Heart left ventricle (tissue), 16 donors: ENCODE results near the gene TMEM145. TPM values are rescaled to one million over a fixed set of nuclear protein-coding genes. Genes with fewer than 3 reads are reported as not detected.

ENCODE experiments used
- ATAC-seq, 4 donors: fragments of 200-7000 bp; cut with Tn5 transposase; one replicate each; pipeline ENCODE4 v1.9.1; 2020 to 2022; ENCODE audit warnings: moderate library complexity in 4 of 4, mild to moderate bottlenecking in 3 of 4, moderate number of reproducible peaks in 1 of 4
- DNase-seq, 5 donors: peaks; one replicate each; pipeline ENCODE4 v3.0.0-alpha.2; 2020
- H3K27ac ChIP-seq, 12 donors: fragments of 200-600 bp; sonication (generic) in 4 of 12; one replicate each; pipeline versions ENCODE4 v1.5.0 to v1.8.0; 2016 to 2022; ENCODE audit warnings: mild to moderate bottlenecking in 2 of 12
- H3K27me3 ChIP-seq, 9 donors: fragments of 200-600 bp; sonication (generic) in 2 of 9; one replicate each; pipeline versions ENCODE4 v1.5.1 to v1.8.0; 2016 to 2022; ENCODE audit warnings: mild to moderate bottlenecking in 3 of 9
- H3K36me3 ChIP-seq, 9 donors: fragments of 200-600 bp; sonication (generic) in 2 of 9; one replicate each; pipeline versions ENCODE4 v1.5.0 to v1.8.0; 2018 to 2022; ENCODE audit warnings: mild to moderate bottlenecking in 2 of 9
- H3K4me1 ChIP-seq, 12 donors: fragments of 200-600 bp; sonication (generic) in 4 of 12; one replicate each; pipeline versions ENCODE4 v1.5.0 to v1.8.0; 2016 to 2022; ENCODE audit warnings: mild to moderate bottlenecking in 3 of 12
- H3K4me3 ChIP-seq, 12 donors: fragments of 200-600 bp; sonication (generic) in 4 of 12; one replicate each; pipeline versions ENCODE4 v1.5.0 to v1.8.0; 2017 to 2022; ENCODE audit warnings: mild to moderate bottlenecking in 9 of 12, moderate library complexity in 4 of 12
- H3K9me3 ChIP-seq, 12 donors: fragments of 200-600 bp; sonication (generic) in 4 of 12; one replicate each; pipeline versions ENCODE4 v1.5.0 to v1.8.0; 2016 to 2022; ENCODE audit warnings: mild to moderate bottlenecking in 1 of 12
- POLR2A ChIP-seq, 2 donors: fragments of 450-650 bp; IDR thresholded peaks; one replicate each; pipeline ENCODE4 v1.6.1; 2017; ENCODE audit warnings: antibody characterized with exemption in 2 of 2, mild to moderate bottlenecking in 2 of 2, moderate library complexity in 2 of 2
- WGBS, 4 donors: extraction: QIAGEN DNeasy Blood & Tissue Kit in 2 of 4; methylation state at CpG; one replicate each; pipeline versions ENCODE4 v1.1.5 to v1.1.7; 2013 to 2018; 5-methylcytosine and 5-hydroxymethylcytosine counted together
- intact Hi-C, 10 donors: fragments of 100-400 bp; cut with DNase I; formaldehyde crosslinking; loops; one replicate each; pipeline versions ENCODE4 v1.11.1 to v1.14.2; 2022
- polyA plus RNA-seq, 2 donors: library from polyadenylated mRNA; stranded (reverse); fragments of 200-250 nt; gene quantifications; one replicate each; pipeline ENCODE4 v1.2.3, GENCODE V29; 2013
- total RNA-seq, 9 donors: library from RNA; depleted of rRNA in 2 of 9; stranded (reverse); fragments of >200 nt in 2 of 9; fragmentation: NEBNext Ultra II Directional in 3 of 9; extraction: Animal tissue kit (Norgen Biotek cat#: 25700) in 3 of 9; gene quantifications; one replicate each; pipeline versions ENCODE4 v1.1.0 to v1.2.4, GENCODE V29; 2016 to 2023
- TF ChIP-seq, protein P1 (sequence below), 12 donors: fragments of 200-600 bp; sonication (generic) in 4 of 12; IDR thresholded peaks; one replicate each; pipeline versions ENCODE4 v1.5.0 to v1.8.0; 2018 to 2022; ENCODE audit warnings: antibody characterized with exemption in 12 of 12, mild to moderate bottlenecking in 5 of 12
- donor health status: ischemic (EF 13 %, LVEDD 7.1; RV severe dilation, severe dysfunction).
- donor health status: healthy with polysubstance abuse.
- donor health status: DM: no; HTN: yes; CAD: no.
- donor health status: DM: no; HTN: no; CAD: no.
- donor health status: ischemic (EF 25% LVEDD 6.9; RV normal size, moderate dysfunction).
- donor health status: ischemic (EF 25% LVEDD 5.7; RV mildly dilated, moderate dysfunction).
- donor health status: healthy.
- donor health status: DM: yes; HTN: yes; CAD: no.
- donor health status: ischemic (EF 35%, LVEDD 5.7; RV mildly dilated, moderate dysfunction).
- donor health status: nonischemic (EF 11% LVEDD 7.7; RV severe dilation, severe dysfunction).
- donor health status: DM: yes; HTN: yes; CAD: no.
- donor health status: PGD.
- donor health status: ischemic (EF 29% LVEDD 5.4; RV normal size, mild dysfunction).
- donor health status: nonischemic (EF 23%, LVEDD 6.1; RV moderate dilation, normal function).

The TMEM145 gene
- total and polyA plus RNA-seq, 11 donors, result 0.11 to 0.27 (median 0.17) TPM; not detected in 7

DNA sequence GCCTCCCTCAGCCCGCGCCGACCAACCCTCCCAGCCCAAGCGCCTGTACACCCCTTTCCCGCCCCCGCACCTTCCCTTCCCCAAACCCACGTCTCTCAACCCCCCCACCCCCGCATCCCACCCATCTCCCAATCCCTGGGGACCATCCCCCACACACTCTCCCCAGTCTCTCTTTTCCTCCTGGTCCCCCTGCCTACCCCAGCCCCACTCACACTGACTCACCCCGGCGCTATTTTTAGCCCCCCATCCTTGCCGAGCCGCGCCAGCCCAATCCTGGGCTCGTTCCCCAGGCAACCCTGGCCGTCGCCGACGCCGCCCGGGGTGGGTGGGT lies 32.3 kb upstream of the TMEM145 start:
- TF ChIP-seq, protein P1, sequence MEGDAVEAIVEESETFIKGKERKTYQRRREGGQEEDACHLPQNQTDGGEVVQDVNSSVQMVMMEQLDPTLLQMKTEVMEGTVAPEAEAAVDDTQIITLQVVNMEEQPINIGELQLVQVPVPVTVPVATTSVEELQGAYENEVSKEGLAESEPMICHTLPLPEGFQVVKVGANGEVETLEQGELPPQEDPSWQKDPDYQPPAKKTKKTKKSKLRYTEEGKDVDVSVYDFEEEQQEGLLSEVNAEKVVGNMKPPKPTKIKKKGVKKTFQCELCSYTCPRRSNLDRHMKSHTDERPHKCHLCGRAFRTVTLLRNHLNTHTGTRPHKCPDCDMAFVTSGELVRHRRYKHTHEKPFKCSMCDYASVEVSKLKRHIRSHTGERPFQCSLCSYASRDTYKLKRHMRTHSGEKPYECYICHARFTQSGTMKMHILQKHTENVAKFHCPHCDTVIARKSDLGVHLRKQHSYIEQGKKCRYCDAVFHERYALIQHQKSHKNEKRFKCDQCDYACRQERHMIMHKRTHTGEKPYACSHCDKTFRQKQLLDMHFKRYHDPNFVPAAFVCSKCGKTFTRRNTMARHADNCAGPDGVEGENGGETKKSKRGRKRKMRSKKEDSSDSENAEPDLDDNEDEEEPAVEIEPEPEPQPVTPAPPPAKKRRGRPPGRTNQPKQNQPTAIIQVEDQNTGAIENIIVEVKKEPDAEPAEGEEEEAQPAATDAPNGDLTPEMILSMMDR (IDR thresholded peaks at IDR 0.05), result no peak
- TF ChIP-seq POLR2A (IDR thresholded peaks at IDR 0.05), result no peak
- Histone ChIP-seq H3K4me3 (peak overlapping the region; percentile 51 to 97 (median 78)), H3K27ac (peak overlapping the region; percentile 95 to 100 (median 96)), H3K4me1 (peaks cover 27 to 89% (median 77%) of the 10 kb centered on the region in 12 donors), H3K9me3 (no peaks in the 10 kb centered on the region), H3K27me3 (no peaks in the 10 kb centered on the region), H3K36me3 (peaks cover 0 to 7% (median 0%) of the 10 kb centered on the region in 9 donors)
- WGBS, 4 donors, result 0 to 1% (median 0%) methylated on average over 16 to 20 of the region's 20 CpGs
- ATAC-seq, result peak in 3 of 4 donors; percentile 24 to 44 (median 32)
- DNase-seq, result peak in 2 of 5 donors; percentile 75 to 80
- intact Hi-C loops, result loop anchor here in 3 of 10 donors (1.0 to 5.0 kb wide), 3 partner anchors 26 to 38 kb away; partner anchors contain the start of genes ERF (in 1 of the 3) and GSK3A (in 1 of the 3)

DNA sequence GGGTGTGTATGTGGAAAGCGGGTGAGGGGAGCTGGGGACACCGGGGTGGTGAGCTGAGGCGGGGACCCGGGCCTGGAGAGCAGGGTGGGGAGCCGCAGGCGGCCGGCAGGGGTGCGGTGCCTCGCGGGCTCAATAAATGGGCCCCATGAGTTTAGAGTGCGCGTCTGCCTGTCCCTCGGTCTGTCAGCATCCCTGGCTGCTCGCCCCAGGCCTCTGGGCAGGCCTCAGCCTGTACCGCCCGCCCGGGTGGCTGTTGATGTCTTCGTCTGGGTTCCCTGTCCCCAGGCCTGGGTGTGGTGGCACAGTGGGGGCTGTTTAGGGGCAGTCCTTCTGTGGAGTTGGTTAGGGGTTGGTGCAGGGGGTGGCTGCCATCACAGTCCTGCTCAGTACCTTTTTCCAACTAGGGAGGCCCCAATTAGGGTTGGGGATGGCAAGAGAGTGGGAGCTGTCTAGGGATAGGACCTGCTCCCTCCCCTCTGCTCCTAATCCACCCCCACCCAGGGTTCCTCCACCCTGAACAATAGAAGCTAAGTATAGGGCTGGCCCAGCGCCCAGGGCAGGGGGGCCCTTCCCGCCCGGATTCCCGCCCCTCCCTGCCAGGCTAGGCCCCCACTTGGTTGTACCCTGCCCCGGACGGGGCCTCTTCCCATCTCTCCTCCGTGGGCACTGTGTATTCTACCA lies 31.8 kb upstream of the TMEM145 start:
- peak in 1 of 2 donors; percentile 52 for TF ChIP-seq POLR2A (IDR thresholded peaks at IDR 0.05)
- TF ChIP-seq, protein P1 (IDR thresholded peaks at IDR 0.05), result peak in 1 of 12 donors; percentile 9
- H3K9me3 ChIP-seq, result no peaks in the 10 kb centered on the region
- H3K27me3 ChIP-seq, result no peaks in the 10 kb centered on the region
- peaks cover 0 to 4% (median 0%) of the 10 kb centered on the region in 9 donors for H3K36me3 ChIP-seq
- H3K4me3 ChIP-seq, result peak overlapping the region; percentile 51 to 97 (median 78)
- DNase-seq, result peak in 4 of 5 donors; percentile 76 to 88 (median 80)
- ATAC-seq, result peak; percentile 1 to 49 (median 4)
- WGBS, 4 donors, result 3 to 10% (median 4%) methylated on average over 4 to 25 of the region's 25 CpGs
- H3K4me1 ChIP-seq, result peaks cover 30 to 89% (median 77%) of the 10 kb centered on the region in 12 donors
- peak overlapping the region; percentile 95 to 100 (median 96) for H3K27ac ChIP-seq
- intact Hi-C loops, result loop anchor here in 3 of 10 donors (1.0 to 5.0 kb wide), 3 partner anchors 26 to 39 kb away; partner anchors contain the start of genes ERF (in 1 of the 3) and GSK3A (in 1 of the 3)

DNA sequence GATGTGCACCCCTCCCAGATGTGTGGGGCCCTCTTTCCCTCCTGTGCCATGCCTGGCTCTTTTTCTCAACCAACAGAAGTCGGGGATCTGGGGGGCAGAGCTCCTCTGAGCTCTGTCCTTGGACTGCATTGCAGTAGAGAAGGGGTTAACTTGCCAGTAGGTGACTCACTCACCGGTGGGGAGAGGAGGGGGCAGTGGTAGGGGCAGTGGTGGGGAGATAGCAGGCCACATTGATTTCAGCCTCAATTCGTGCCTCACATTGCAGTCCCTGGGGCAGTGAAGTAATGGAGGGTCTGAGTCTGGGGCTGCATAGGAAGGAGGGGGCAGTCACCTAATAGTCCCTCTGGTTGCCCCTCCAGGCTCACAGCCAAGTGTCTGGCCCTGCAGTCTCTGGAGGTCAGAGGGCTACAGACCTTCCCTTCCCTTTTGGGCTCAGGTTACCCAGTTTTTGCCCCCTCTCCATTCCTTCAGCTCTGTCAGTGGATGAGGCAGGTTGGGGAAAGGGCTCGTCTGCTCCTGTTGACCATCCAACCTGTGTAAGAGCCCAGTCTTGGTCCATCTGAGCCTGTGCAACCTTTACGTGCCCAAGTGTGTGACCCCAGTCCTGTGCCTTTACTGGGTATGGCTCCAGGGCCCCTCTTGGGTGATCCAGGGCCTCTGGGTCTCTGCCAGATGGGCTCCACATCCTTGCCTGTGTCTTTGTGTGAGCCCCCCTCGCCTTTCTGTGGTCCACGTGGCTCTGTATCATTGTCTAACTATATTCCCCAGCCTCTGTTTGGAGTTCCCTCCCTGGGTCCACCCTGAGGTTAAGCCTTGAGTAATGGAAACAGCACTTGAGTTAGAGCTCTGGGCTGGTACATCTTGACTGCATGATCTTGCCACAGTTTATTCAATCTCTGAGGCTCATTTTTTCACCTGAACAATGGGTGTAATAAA lies 31.0 kb upstream of the TMEM145 start:
- Histone ChIP-seq H3K27ac (peak overlapping the region; percentile 95 to 100 (median 96)), H3K27me3 (no peaks in the 10 kb centered on the region), H3K4me3 (peak overlapping the region in 10 of 12 donors; percentile 51 to 97 (median 78)), H3K4me1 (peaks cover 30 to 88% (median 78%) of the 10 kb centered on the region in 12 donors), H3K36me3 (peaks cover 0 to 5% (median 3%) of the 10 kb centered on the region in 9 donors), H3K9me3 (no peaks in the 10 kb centered on the region)
- DNase-seq (peak in 1 of 5 donors; percentile 36), ATAC-seq (no peak)
- TF ChIP-seq, protein P1 (IDR thresholded peaks at IDR 0.05), result no peak
- TF ChIP-seq POLR2A (IDR thresholded peaks at IDR 0.05), result no peak
- WGBS, 4 donors, result 20 to 31% (median 24%) methylated on average over 5 to 7 of the region's 7 CpGs
- intact Hi-C loops, result loop anchor here in 4 of 10 donors (1.0 to 5.0 kb wide), 4 partner anchors 13 to 40 kb away; partner anchors contain the start of genes CIC (in 1 of the 4), ERF (in 1 of the 4) and GSK3A (in 1 of the 4)
